ENCODE results near the gene SLC2A1.

Gene SLC2A1

DNA sequence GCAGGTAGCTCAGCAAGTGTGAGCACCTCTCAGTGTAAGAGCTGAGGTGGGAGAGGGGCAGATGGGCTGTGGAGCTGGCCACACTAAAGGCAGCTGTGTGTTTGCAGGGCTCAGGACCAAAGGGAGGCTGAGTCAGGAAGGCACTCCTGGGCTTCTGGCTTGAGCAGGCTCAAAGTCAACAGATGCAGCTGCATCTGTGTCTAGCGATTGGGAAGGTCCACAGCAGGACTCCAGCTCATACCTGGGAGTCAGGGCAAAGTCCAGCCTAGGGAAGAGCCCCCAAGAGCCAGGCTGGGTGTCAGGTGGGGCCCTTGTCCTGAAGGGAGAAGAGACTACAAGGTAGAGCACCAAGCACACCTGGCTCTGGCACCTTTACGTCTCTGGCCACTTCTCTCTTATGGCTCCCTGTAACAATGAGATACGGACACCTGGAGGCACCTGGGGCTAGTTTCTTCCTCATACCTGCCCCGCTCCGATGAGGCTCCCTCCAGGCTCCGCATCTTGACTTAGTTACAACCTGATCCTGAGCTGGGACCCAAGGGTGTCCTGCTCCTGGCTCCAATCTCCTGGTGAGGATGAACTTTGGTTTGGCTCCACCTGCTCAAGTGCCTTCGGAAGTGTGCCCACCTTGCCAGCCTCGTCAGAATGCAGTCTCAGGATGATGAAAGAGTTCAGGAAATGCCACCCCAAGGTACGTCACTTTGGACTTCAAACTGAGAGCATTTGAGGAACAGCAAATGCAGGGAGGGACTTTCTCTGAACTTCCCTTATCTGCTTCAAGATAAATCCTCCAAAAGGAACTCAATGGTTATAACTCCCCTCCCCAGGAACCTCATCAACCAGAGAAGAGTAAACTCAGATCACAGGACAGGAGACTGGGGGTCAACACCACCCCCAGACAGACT lies 21.5 kb upstream of the SLC2A1 start:
- no peak for DNase-seq

DNA sequence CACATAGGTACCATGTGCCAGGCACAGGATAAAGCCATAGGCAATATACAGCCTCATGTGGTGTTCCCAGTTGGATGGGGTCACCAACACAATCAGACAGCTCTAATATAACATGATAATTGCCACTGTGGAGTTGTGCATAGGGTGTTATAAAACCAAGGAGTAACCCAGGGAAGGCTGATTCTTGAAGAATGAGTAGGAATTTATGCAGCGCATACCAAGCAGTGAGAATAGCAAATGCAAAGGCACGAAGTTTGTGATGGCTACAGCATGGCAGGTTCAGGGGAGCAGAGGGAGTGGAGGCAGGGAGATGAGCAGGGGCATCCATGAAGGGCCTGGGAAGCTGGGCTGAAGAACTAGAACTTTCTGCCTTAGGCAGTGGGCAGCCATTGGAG lies 20.4 kb upstream of the SLC2A1 start:
- DNase-seq, result no peak

DNA sequence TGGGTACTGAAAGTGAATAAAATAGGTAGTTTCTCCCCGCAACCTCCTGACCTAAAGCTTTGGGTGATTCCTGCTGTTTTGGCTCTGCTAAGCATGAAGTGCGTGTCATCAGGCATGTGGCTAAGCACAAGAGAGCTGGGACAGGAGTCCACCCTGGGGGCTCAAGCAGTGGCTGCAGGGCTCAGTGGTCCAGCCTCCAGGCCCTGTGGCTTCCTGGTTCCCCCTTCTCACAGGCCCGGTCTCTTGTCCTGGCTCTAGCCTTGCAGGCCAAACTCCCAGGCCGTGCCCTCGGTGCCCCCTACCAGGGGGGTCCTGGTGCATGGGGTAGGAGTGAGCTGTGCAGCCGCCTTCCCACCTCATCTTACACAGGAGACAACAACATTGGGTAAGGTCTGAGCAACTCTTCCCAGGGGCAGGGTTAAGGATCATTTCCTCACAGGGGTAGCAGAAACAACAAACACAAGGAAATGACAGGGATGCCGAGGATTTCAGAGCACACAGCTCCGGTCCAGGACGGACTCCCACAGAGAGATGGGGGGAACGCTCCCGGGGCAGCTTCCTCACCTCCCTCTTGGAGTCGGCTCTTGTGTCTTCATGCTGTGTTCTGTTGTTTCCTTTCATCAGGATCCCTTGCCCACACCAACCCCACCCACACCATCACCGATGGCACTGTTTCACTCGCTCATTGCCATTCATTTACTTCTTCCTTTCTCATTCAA lies 19.8 kb upstream of the SLC2A1 start:
- no peak for DNase-seq

GRCh38 chr1:42977653-42978052 lies 19.0 kb upstream of the SLC2A1 start:
- no peak for DNase-seq

- DNase-seq, result no peak
Observed at GRCh38 chr1:42975561-42976225, 17.0 kb upstream of the SLC2A1 start.

DNA sequence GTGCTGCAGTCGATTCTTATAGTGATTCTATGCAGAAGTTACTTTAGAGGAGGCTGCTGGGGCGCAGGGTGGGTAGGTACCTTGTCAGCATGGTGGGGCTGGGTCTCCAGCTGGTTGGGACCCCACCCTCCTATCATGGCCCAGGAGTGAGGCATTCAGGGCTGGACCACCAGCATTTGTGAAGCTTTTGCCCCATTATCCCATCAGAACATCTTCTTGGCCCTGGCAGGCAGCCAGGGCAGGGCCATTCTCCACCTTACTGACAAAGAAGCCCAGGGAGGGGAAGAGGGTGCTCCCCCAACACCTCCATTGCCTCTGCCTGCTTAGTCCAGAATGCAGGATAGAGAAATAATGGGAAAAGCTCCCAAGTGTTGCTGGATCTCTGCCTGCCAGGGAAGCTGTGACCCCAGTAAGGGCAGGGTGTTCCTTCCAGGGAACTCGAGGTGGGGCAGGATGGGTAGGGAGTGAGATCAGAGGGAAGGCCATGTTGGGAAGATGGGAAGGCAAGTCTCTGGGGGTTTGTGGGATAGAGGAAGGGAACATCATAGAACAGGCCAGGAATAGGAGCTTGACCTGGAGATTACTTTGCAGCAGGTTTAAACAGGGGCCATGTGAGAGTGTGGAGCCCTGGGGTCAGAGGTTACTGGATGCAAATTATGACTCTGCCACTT lies 16.2 kb upstream of the SLC2A1 start:
- no peak for DNase-seq

GRCh38 chr1:42973799-42974198 lies 15.1 kb upstream of the SLC2A1 start:
- no peak for DNase-seq

DNA sequence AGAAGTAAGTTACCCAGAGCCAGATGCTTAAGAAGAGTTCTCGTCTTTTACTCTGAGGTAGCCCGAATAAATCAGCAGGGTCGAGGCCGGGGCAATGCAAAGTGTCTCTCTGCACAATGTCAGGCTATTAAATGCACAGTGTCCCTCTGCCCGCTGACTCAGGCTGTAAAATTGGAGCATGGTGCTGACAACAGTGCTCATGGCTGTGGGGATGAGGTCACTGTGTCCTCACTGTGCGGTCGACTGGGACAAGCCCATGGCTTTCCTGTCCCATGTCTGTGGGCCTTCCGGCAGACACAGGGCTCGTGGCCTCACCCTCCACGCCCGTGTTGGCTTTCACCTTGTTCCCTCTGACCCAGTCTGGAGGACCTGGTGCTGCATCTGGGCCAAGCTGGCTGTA lies 14.6 kb upstream of the SLC2A1 start:
- no peak for DNase-seq

- DNase-seq, result no peak
Observed at GRCh38 chr1:42971841-42972291, 13.2 kb upstream of the SLC2A1 start.

- DNase-seq, result no peak
Observed at GRCh38 chr1:42970143-42970542, 11.5 kb upstream of the SLC2A1 start.

DNA sequence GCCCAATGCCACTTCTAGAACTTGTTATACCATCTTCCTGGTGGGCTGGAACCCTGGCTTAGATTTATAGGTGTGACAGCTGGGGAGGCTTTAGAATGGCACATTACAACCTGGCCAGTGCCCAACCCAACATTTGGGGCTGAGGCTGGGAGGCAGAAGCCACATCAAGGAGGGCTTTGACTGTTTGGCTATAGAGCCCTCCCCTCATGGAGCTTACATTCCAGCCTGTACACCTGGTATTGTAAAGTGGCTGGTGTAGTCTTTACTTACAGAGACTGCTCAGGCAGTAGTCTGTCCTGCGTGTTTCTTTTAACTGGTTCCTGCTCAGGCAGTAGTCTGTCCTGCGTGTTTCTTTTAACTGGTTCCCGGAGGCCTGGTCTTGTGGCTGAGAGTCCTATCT lies 10.0 kb upstream of the SLC2A1 start:
- no peak for DNase-seq

- no peak for DNase-seq
Observed at GRCh38 chr1:42966688-42967612, 8.3 kb upstream of the SLC2A1 start.

DNA sequence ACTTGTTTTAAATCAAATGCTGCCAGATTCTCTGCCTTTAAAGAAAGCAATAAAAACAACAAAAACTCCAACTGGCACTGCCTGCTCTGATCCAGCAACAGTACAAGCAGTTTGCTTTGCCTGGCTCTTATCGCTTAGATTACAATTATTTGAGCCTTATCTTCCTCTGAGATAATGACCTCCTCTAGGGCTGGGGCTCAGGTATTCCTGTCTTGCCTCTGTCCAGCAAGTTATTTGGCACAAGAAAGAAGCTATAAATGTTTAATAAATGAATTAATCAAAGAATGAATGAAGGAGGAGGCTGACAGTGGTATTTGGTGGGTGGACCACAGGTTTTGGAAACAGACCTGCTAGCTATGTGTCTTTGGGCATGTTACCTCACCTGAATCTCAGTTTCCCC lies 6.7 kb upstream of the SLC2A1 start:
- no peak for DNase-seq

DNA sequence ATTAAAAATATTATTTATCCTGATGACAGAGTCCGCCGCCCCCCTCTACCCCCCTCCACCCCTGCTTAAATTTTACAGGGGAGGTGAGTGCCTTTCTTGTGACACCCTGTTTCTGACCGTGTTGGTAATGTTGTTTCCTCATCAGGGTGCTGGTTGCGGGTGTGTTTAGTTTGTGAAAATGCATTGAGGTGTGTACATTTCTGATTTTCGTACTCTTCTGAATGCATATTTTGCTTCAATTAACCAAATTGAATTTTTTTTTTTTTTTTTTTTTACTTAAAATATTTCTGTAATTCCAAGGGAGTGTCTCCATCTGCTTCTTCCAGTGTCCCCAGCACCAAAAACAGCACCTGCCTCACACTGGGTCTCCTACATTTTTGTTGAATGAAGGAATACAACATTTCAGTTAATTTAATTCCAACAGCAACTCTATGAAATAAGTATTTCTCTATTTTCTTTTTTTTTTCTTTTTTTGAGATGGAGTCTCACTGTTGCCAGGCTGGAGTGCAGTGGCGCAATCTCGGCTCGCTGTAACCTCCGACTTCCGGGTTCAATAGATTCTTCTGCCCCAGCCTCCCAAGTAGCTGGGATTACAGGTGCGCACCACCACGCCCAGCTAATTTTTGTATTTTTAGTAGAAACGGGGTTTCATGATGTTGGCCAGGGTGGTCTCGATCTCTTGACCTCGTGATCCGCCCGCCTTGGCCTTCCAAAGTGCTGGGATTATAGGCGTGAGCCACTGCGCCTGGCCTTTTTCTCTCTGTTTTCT lies 5.6 kb upstream of the SLC2A1 start:
- DNase-seq, result no peak

DNA sequence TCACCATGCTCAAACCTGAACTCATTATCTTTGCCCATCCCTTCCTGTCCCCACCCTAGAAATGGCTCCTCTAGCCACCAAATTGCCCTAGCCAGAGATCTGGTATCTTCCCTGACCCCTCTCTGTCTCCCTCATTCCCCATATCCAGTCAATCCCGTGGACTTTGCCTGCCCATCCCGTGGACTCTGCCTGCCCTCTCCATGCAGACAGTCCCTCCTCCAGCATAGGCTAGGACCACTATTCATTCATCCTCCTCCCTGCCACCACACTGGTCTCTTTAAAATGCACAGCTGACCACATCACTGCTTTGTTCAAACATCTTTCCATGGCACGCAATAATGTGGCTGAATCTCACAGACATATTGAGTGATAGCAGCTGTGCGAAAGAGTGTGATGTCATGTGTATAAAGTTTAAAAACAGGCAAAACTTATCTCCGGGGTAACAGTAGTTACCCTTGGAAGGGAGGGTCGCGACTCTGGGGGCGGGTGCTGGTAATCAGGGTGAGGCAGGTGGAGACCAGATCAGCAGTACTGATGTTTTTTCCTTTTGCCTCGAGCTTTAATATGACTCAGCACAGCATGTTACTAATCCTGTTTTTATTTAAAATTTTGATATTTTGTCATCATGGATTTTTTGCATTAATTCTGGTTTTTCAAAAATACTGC lies 4.8 kb upstream of the SLC2A1 start:
- no peak for DNase-seq

GRCh38 chr1:42962641-42963377 lies 4.1 kb upstream of the SLC2A1 start:
- no peak for DNase-seq

GRCh38 chr1:42961312-42962091 lies 2.8 kb upstream of the SLC2A1 start:
- DNase-seq, result no peak

GRCh38 chr1:42960566-42961311 lies 2.1 kb upstream of the SLC2A1 start:
- DNase-seq, result no peak

- DNase-seq, result no peak
Observed at GRCh38 chr1:42960122-42960390, 1.4 kb upstream of the SLC2A1 start.

Data from activated CD8-positive, alpha-beta memory T cell treated with anti-CD3 and anti-CD28 coated beads for 24 hours (primary cell).